Glutamatergic neuron (in vitro differentiated cells): ENCODE measurements around the gene USP28. TPM values are rescaled to one million over a fixed set of nuclear protein-coding genes. Genes with fewer than 3 reads are reported as not detected.

Experiments used
- DNase-seq: peaks from one replicate; pipeline ENCODE4 v3.0.0; 2022
- H3K27ac Mint-ChIP-seq: one replicate; pipeline ENCODE4 v1.8.0; 2020; ENCODE audit warnings: mild to moderate bottlenecking, mixed read lengths, inconsistent platforms; ENCODE audit not compliant: unreplicated experiment
- H3K27me3 Mint-ChIP-seq: one replicate; pipeline ENCODE4 v1.8.0; 2020; ENCODE audit warnings: mild to moderate bottlenecking, moderate library complexity, mixed read lengths, inconsistent platforms; ENCODE audit not compliant: unreplicated experiment
- H3K36me3 Mint-ChIP-seq: one replicate; pipeline ENCODE4 v1.8.0; 2020; ENCODE audit warnings: mild to moderate bottlenecking, mixed read lengths, inconsistent platforms; ENCODE audit not compliant: unreplicated experiment
- H3K4me1 Mint-ChIP-seq: one replicate; pipeline ENCODE4 v1.8.0; 2020; ENCODE audit warnings: mild to moderate bottlenecking, low read depth, mixed read lengths, inconsistent platforms; ENCODE audit not compliant: unreplicated experiment
- H3K4me3 Mint-ChIP-seq: one replicate; pipeline ENCODE4 v1.8.0; 2020; ENCODE audit warnings: mild to moderate bottlenecking, mixed read lengths, inconsistent platforms; ENCODE audit not compliant: unreplicated experiment
- H3K9me3 Mint-ChIP-seq: one replicate; pipeline ENCODE4 v1.8.0; 2020; ENCODE audit warnings: mild to moderate bottlenecking, moderate library complexity, mixed read lengths, inconsistent platforms; ENCODE audit not compliant: unreplicated experiment
- total RNA-seq: library from RNA; stranded (reverse); fragmentation: NEBNext Ultra II Directional; extraction: Animal tissue kit (Norgen Biotek cat#: 25700); gene quantifications from one replicate; pipeline ENCODE4 v1.2.1, GENCODE V29; 2021; ENCODE audit not compliant: unreplicated experiment
- TF ChIP-seq, protein P1 (sequence below): fragments of 200-600 bp; sonication (generic); IDR thresholded peaks from one replicate; pipeline ENCODE4 v1.5.0; 2021; ENCODE audit not compliant: partially characterized antibody, unreplicated experiment

The USP28 gene
- total RNA-seq, 1 donor from 2014 or later, result 20.0 TPM

DNA sequence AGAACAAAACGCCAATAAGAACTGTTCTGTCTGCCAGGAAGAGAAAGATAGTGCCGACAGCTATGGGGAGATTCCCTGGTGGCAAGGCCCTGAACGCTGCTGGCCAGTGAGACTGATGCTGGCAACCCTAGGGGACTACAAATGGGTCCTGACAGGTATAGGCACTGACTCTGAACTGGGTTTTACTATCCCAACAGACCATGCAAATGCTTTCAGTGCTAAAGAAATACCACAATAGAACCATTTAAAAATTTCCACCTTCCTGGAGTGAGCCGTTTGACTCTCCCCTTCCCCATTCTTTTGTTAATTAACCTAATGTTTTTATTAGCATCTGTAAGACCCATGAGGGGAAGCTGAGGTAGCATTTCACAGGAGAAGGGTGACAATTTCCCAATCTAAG lies 25.7 kb downstream of the USP28 start:
- Mint-ChIP-seq H3K27ac (no peak overlapping the region), H3K27me3 (no peaks in the 10 kb centered on the region), H3K4me1 (peaks cover 6% of the 10 kb centered on the region), H3K4me3 (no peak overlapping the region), H3K9me3 (no peaks in the 10 kb centered on the region), H3K36me3 (peaks cover 13% of the 10 kb centered on the region)
- no peak for DNase-seq
- TF ChIP-seq, protein P1, sequence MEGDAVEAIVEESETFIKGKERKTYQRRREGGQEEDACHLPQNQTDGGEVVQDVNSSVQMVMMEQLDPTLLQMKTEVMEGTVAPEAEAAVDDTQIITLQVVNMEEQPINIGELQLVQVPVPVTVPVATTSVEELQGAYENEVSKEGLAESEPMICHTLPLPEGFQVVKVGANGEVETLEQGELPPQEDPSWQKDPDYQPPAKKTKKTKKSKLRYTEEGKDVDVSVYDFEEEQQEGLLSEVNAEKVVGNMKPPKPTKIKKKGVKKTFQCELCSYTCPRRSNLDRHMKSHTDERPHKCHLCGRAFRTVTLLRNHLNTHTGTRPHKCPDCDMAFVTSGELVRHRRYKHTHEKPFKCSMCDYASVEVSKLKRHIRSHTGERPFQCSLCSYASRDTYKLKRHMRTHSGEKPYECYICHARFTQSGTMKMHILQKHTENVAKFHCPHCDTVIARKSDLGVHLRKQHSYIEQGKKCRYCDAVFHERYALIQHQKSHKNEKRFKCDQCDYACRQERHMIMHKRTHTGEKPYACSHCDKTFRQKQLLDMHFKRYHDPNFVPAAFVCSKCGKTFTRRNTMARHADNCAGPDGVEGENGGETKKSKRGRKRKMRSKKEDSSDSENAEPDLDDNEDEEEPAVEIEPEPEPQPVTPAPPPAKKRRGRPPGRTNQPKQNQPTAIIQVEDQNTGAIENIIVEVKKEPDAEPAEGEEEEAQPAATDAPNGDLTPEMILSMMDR, result no peak

DNA sequence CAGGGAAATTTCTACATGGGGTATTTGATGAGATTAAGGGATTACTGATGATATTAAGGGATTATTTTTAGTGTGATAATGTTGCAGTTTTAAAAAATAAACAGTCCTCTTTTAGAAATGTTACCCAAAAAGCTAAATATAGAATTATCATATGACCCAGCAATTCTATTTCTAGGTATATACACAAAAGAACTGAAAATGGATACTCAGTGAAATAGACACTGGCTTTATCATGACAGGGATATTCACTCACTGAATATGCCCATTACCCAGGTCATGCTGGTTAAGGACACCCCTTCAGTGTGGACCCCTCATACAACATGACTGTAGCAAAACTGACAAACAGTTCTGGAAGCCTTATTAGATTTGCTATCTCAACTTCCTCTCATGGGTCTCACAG lies 27.8 kb downstream of the USP28 start:
- TF ChIP-seq, protein P1, result no peak
- H3K9me3 Mint-ChIP-seq, result no peaks in the 10 kb centered on the region
- peaks cover 13% of the 10 kb centered on the region for H3K36me3 Mint-ChIP-seq
- H3K4me3 Mint-ChIP-seq, result no peak overlapping the region
- H3K27me3 Mint-ChIP-seq, result no peaks in the 10 kb centered on the region
- no peak for DNase-seq
- peaks cover 6% of the 10 kb centered on the region for H3K4me1 Mint-ChIP-seq
- H3K27ac Mint-ChIP-seq, result no peak overlapping the region

DNA sequence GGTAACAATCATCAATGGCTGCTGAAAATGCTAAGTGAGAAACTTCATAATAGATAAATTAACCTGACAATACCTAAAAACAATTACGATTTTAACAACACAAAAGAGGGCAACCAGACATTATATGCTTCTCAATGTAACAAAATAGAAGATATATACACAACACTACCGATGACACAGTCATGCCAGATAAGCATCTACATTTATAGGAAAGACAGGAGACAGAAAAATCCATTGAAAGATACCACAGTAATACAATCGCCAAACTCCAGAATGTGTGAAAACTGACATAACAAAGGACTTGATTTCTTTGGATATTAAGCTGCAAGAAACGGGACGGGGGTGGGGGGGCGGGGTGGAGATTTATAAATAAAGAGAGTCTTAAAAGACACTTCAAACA lies 28.3 kb downstream of the USP28 start:
- Mint-ChIP-seq H3K9me3 (no peaks in the 10 kb centered on the region), H3K27me3 (no peaks in the 10 kb centered on the region), H3K4me1 (peaks cover 6% of the 10 kb centered on the region), H3K4me3 (no peak overlapping the region), H3K27ac (no peak overlapping the region), H3K36me3 (peaks cover 13% of the 10 kb centered on the region)
- TF ChIP-seq, protein P1, result no peak
- no peak for DNase-seq

DNA sequence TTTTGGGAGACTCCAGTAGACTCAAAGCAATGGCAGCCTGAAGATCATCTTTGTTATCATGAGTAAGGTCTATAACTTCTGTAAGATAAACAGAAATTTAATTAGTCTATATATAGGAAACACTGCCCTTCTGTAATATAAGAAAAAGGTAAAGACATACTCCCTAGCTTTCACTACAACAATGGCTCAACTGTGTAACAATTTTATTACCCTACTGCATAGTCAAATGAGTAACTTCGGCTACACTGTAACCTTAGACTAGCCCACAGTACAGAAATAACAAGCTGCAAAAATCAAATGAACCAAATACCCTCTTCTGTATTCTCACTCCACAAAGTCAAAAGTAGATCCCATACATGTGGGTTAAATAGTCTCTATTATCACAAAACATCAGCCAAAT lies 33.7 kb downstream of the USP28 start:
- Mint-ChIP-seq H3K4me3 (no peak overlapping the region), H3K4me1 (no peaks in the 10 kb centered on the region), H3K27ac (no peak overlapping the region), H3K9me3 (no peaks in the 10 kb centered on the region), H3K27me3 (no peaks in the 10 kb centered on the region), H3K36me3 (no peaks in the 10 kb centered on the region)
- DNase-seq, result no peak
- TF ChIP-seq, protein P1, result no peak

DNA sequence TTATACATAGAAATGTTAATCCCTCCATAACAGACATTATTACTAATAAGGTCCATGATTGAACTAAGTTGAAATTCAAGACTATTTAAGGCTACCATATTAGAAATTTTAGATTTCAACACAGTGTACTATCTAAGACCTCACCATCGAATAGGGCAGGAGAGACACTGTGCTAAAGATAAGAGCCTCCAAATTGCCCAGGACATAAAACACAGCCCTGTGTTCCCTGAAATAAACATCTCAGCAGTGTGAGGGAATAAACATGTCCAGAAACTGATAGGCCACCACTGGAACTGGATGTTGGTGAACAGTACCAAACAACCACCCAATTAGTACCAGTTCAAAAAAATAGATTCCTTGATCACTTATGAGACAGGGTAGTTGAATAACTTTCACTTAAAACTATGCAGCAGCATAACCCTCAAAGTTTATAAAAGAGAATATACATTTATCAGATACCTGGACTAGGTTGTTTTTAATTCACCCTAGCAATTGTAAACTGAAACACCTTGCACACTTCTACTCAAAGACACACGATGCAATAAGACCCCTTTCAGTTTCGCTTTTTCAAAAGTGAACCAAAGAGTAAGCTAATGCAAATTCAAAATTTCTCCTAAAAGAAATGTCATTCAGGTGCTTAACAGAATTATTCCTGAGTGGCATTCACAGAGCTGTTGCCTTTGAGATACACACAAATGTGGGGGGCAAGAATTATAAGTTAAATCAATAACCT lies 34.3 kb downstream of the USP28 start:
- no peak for DNase-seq

More for the DNA sequence above, 34.3 kb downstream of the USP28 start:
- Mint-ChIP-seq H3K36me3 (no peaks in the 10 kb centered on the region), H3K27me3 (no peaks in the 10 kb centered on the region), H3K9me3 (no peaks in the 10 kb centered on the region), H3K4me1 (no peaks in the 10 kb centered on the region), H3K4me3 (no peak overlapping the region), H3K27ac (no peak overlapping the region)
- TF ChIP-seq, protein P1, result no peak
